Stimulated activated CD4-positive, alpha-beta T cell treated with anti-CD3 and anti-CD28 coated beads, Interleukin-4, amount 100 ng/mL, for 48 hours (primary cell): ENCODE measurements around the gene DRC3.
"Not testable (repeated sequence)": the region's sequence is repeated elsewhere in the genome, so short reads cannot be mapped to it uniquely, and the experiment has no call there.

ENCODE experiments used
- DNase-seq, 2 donors: peaks; one replicate each; pipeline ENCODE4 v3.0.0-alpha.2; 2020; ENCODE audit warnings: low read depth in 2 of 2

DRC3 gene

GRCh38 chr17:17972126-17972951 is at the start of gene DRC3, which contains the start of gene TOM1L2:
Gene DRC3 (plus strand): TSS chr17:17972862. CDS start chr17:17977599, 4,737 bp downstream.
Gene TOM1L2 (minus strand): TSS chr17:17972400. CDS start chr17:17972313, 87 bp downstream.
- DNase-seq = peak; percentile 99 to 100

GRCh38 chr17:17924131-17924856 is 48.4 kb upstream of the DRC3 start:
- no peak for DNase-seq

GRCh38 chr17:17924857-17925250 is 47.8 kb upstream of the DRC3 start:
- no peak for DNase-seq

GRCh38 chr17:17926036-17926435 is 46.6 kb upstream of the DRC3 start:
- no peak for DNase-seq

GRCh38 chr17:17926840-17927449 is 45.7 kb upstream of the DRC3 start:
- no peak for DNase-seq

GRCh38 chr17:17928398-17929287 is 44.0 kb upstream of the DRC3 start:
- DNase-seq = no peak

GRCh38 chr17:17929655-17930380 is 42.8 kb upstream of the DRC3 start:
- DNase-seq = no peak

- DNase-seq = no peak
Observed at GRCh38 chr17:17930674-17931073, 42.0 kb upstream of the DRC3 start.

- no peak for DNase-seq
Observed at GRCh38 chr17:17931159-17931558, 41.5 kb upstream of the DRC3 start.

- DNase-seq = no peak
Observed at GRCh38 chr17:17933775-17934174, 38.9 kb upstream of the DRC3 start.

GRCh38 chr17:17934214-17934613 is 38.4 kb upstream of the DRC3 start:
- DNase-seq = no peak

GRCh38 chr17:17934806-17935205 is 37.9 kb upstream of the DRC3 start:
- DNase-seq = no peak

GRCh38 chr17:17935321-17936271 is 37.1 kb upstream of the DRC3 start:
- no peak for DNase-seq

GRCh38 chr17:17937201-17937853 is 35.3 kb upstream of the DRC3 start:
- DNase-seq = no peak

- DNase-seq = no peak
Observed at GRCh38 chr17:17937958-17938357, 34.7 kb upstream of the DRC3 start.

- no peak for DNase-seq
Observed at GRCh38 chr17:17938388-17939107, 34.1 kb upstream of the DRC3 start.

GRCh38 chr17:17939941-17940340 is 32.7 kb upstream of the DRC3 start:
- not testable (repeated sequence) for DNase-seq

- no peak for DNase-seq
Observed at GRCh38 chr17:17940441-17940911, 32.2 kb upstream of the DRC3 start.
